Calu3 (cell line): ENCODE data around the gene CDK5RAP2. TPM values are rescaled to one million over a fixed set of nuclear protein-coding genes. Genes with fewer than 3 reads are reported as not detected.

Experiments used
- BruUV-seq: library from RNA; stranded (reverse); fragments of 400-500 nt; replicated peaks from 2 replicates; lab custom pipeline; 2021; lab: Mats Ljungman, UMichigan
- CTCF ChIA-PET: fragments of 300-600 bp; sonication (Branson Sonifier 250); formaldehyde crosslinking; loops from one replicate; lab custom pipeline; 2022; ENCODE audit warnings: antibody characterized with exemption; lab: Charles Lee
- DNase-seq: peaks from one replicate; pipeline ENCODE4 v3.0.0; 2022
- H3K27ac Mint-ChIP-seq: one replicate; pipeline ENCODE4 v1.8.0; 2022; ENCODE audit warnings: mixed read lengths; ENCODE audit not compliant: unreplicated experiment
- H3K27me3 Mint-ChIP-seq: one replicate; pipeline ENCODE4 v1.8.0; 2022; ENCODE audit warnings: mixed read lengths; ENCODE audit not compliant: unreplicated experiment
- H3K36me3 Mint-ChIP-seq: one replicate; pipeline ENCODE4 v1.8.0; 2022; ENCODE audit warnings: mild to moderate bottlenecking, moderate library complexity, mixed read lengths; ENCODE audit not compliant: insufficient read depth, unreplicated experiment
- H3K4me1 Mint-ChIP-seq: one replicate; pipeline ENCODE4 v1.8.0; 2022; ENCODE audit warnings: mild to moderate bottlenecking, low read depth, mixed read lengths; ENCODE audit not compliant: unreplicated experiment
- H3K4me3 Mint-ChIP-seq: one replicate; pipeline ENCODE4 v1.8.0; 2022; ENCODE audit warnings: mild to moderate bottlenecking, low read depth, moderate library complexity, mixed read lengths; ENCODE audit not compliant: unreplicated experiment
- H3K9me3 Mint-ChIP-seq: one replicate; pipeline ENCODE4 v1.8.0; 2022; ENCODE audit warnings: low read depth, mixed read lengths; ENCODE audit not compliant: unreplicated experiment
- intact Hi-C: fragments of 100-400 bp; cut with micrococcal nuclease; formaldehyde crosslinking; loops from one replicate; pipeline ENCODE4 v1.10.0; 2022; ENCODE audit not compliant: unreplicated experiment
- total RNA-seq: library from RNA; stranded (reverse); gene quantifications from 2 replicates; pipeline ENCODE4 v1.2.3, GENCODE V29; 2022
- TF ChIP-seq, protein P1 (sequence below): fragments of 200-600 bp; IDR thresholded peaks from one replicate; pipeline ENCODE4 v1.8.0; 2022; ENCODE audit warnings: antibody characterized with exemption; ENCODE audit not compliant: unreplicated experiment

The CDK5RAP2 gene
- total RNA-seq, 1 experiment from 2014 or later, result 40.7 TPM

DNA sequence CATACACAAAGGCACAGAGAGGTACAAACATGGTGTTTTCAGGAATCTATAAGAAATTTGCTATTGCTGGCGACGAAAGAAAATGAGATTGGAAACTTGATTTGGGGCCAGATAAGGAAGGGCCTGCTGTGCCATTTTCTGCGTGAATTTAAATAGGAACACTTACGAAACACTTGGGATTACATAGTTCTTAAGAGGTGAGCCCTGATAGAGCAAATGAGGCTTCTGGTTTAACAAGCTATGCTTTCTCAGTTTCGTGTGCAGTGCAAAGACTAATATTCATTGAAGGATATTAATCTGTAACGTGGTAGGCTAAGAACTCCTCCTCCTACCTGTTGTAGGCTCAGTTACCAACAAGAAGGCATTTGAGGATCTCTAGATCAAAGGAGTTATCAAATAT, 93.1 kb downstream of the CDK5RAP2 start:
- intact Hi-C loops, result no loop called here
- TF ChIP-seq, protein P1, sequence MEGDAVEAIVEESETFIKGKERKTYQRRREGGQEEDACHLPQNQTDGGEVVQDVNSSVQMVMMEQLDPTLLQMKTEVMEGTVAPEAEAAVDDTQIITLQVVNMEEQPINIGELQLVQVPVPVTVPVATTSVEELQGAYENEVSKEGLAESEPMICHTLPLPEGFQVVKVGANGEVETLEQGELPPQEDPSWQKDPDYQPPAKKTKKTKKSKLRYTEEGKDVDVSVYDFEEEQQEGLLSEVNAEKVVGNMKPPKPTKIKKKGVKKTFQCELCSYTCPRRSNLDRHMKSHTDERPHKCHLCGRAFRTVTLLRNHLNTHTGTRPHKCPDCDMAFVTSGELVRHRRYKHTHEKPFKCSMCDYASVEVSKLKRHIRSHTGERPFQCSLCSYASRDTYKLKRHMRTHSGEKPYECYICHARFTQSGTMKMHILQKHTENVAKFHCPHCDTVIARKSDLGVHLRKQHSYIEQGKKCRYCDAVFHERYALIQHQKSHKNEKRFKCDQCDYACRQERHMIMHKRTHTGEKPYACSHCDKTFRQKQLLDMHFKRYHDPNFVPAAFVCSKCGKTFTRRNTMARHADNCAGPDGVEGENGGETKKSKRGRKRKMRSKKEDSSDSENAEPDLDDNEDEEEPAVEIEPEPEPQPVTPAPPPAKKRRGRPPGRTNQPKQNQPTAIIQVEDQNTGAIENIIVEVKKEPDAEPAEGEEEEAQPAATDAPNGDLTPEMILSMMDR, result no peak
- Mint-ChIP-seq H3K4me1 (no peaks in the 10 kb centered on the region), H3K36me3 (peaks cover 9% of the 10 kb centered on the region), H3K9me3 (no peaks in the 10 kb centered on the region), H3K27ac (no peak overlapping the region), H3K4me3 (no peak overlapping the region), H3K27me3 (no peaks in the 10 kb centered on the region)
- CTCF ChIA-PET, result no interaction called here
- DNase-seq, result no peak
- BruUV-seq, result no TSS peak

DNA sequence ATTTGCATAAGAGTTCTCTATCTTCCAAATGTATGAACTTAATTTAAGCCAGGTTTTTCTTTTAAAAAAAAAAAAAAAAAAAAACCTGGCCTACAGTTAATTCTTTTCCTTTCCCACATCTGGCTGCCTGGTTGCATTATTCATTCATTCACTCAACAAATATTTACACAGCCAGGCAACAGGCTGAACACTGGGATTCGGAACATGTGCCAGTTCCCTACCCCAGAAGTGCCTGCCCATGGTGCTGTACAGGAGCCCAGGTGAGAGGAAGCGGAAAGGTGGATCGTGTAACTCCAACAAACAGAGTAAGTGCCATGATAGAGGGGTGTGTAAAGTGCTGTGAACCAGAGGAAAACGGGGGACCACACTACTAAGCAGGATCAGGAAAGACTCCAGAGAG, 93.6 kb downstream of the CDK5RAP2 start:
- Mint-ChIP-seq H3K27me3 (no peaks in the 10 kb centered on the region), H3K9me3 (no peaks in the 10 kb centered on the region), H3K27ac (no peak overlapping the region), H3K36me3 (peaks cover 9% of the 10 kb centered on the region), H3K4me3 (no peak overlapping the region), H3K4me1 (no peaks in the 10 kb centered on the region)
- no peak for DNase-seq
- no TSS peak for BruUV-seq
- CTCF ChIA-PET, result no interaction called here
- intact Hi-C loops, result no loop called here
- TF ChIP-seq, protein P1, result no peak

DNA sequence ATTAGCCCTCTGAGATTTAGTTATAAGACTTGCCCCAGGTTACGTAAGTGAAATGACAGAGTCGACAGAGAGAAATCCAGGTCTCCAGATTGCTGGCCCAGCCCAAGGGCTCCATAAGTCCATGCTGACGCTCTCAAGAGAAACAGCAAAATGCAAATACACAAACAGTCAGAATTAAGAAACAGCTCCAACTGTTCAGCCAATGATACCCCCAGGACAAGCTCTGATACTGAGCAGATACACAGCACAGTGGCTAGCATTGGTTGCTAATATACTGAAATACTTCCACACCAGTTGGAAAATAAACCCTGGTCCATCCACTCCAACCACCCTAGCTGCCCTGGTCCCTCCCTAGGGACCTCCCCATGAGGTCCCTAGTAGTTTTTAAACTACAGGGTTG, 94.2 kb downstream of the CDK5RAP2 start:
- Mint-ChIP-seq H3K27me3 (no peaks in the 10 kb centered on the region), H3K9me3 (no peaks in the 10 kb centered on the region), H3K27ac (no peak overlapping the region), H3K36me3 (peaks cover 9% of the 10 kb centered on the region), H3K4me3 (no peak overlapping the region), H3K4me1 (no peaks in the 10 kb centered on the region)
- intact Hi-C loops, result no loop called here
- CTCF ChIA-PET, result no interaction called here
- DNase-seq, result no peak
- TF ChIP-seq, protein P1, result no peak
- no TSS peak for BruUV-seq

DNA sequence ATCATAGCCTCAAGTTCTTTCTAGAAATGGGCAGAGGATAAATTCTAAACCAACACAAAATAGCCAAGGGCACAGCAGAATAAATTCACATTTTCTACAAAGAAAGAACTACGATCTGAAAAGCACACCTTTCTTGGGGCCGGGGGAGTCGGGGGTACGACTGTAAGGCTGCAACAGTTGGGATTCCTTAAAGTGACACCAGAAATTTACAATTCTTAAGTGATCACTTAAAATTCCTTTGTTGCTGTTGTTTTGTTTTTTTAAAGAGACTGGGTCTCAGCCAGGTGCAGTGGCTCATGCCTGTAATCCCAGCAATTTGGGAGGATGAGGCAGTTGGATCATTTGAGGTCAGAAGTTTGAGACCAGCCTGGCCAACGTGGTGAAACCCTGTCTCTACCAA, 95.8 kb downstream of the CDK5RAP2 start:
- no peak overlapping the region for H3K27ac Mint-ChIP-seq
- H3K27me3 Mint-ChIP-seq, result no peaks in the 10 kb centered on the region
- intact Hi-C loops, result no loop called here
- no peak for DNase-seq
- H3K4me3 Mint-ChIP-seq, result no peak overlapping the region
- BruUV-seq, result no TSS peak
- no peaks in the 10 kb centered on the region for H3K36me3 Mint-ChIP-seq
- H3K9me3 Mint-ChIP-seq, result no peaks in the 10 kb centered on the region
- TF ChIP-seq, protein P1, result no peak
- CTCF ChIA-PET, result no interaction called here
- H3K4me1 Mint-ChIP-seq, result no peaks in the 10 kb centered on the region
